Measurements from ENCODE around the gene CNNM4.

The CNNM4 gene

GRCh38 chr2:96764253-96764637 lies 3.5 kb downstream of the CNNM4 start:
- no peak for DNase-seq (ENCODE audit: low read depth)
- peak overlapping the region; percentile 17 for H3K4me3 ChIP-seq (ENCODE audit: low read length)
- TF ChIP-seq, protein P1, sequence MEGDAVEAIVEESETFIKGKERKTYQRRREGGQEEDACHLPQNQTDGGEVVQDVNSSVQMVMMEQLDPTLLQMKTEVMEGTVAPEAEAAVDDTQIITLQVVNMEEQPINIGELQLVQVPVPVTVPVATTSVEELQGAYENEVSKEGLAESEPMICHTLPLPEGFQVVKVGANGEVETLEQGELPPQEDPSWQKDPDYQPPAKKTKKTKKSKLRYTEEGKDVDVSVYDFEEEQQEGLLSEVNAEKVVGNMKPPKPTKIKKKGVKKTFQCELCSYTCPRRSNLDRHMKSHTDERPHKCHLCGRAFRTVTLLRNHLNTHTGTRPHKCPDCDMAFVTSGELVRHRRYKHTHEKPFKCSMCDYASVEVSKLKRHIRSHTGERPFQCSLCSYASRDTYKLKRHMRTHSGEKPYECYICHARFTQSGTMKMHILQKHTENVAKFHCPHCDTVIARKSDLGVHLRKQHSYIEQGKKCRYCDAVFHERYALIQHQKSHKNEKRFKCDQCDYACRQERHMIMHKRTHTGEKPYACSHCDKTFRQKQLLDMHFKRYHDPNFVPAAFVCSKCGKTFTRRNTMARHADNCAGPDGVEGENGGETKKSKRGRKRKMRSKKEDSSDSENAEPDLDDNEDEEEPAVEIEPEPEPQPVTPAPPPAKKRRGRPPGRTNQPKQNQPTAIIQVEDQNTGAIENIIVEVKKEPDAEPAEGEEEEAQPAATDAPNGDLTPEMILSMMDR (conservative IDR thresholded peaks at IDR 0.05; ENCODE audit: low read length): no peak

DNA sequence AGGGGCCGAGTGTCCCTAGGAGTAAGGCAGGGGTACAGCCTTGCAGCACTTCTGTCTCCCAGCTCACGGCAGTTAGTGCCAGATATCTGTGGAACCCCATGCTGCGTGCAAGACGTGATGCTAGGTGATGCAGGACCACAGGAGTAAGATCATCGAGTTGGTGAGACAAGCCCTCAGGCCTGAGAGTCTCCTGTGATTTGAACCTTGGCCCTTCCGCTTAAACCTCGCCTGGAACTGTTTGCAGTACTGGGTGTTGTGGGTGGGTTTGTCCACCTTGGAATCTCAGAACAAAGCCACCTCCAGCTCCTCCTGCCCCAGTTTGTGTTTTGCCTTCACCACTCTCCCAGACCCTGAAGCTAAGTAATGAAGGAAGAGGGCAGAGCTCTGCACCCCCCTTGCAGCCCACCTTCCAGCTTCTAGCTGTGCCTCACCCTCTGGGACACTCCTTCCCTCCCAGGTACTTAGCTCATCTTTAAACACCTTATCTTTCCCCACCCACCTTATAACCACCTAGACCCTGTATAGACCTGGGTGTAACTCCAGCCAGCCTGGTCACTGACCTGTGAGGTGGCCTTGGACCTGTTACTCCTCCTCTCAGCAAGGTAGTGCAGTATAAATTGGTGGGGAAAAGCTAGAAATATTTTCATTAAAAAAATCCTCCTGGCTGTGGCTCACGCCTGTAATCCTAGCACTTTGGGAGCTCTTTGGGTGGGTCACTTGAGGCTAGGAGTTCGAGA lies 6.6 kb downstream of the CNNM4 start:
- no peak overlapping the region for H3K4me3 ChIP-seq (ENCODE audit: low read length)
- no peak for DNase-seq (ENCODE audit: low read depth)
- TF ChIP-seq, protein P1 (conservative IDR thresholded peaks at IDR 0.05; ENCODE audit: low read length): no peak

GRCh38 chr2:96768083-96768561 lies 7.4 kb downstream of the CNNM4 start:
- TF ChIP-seq, protein P1 (conservative IDR thresholded peaks at IDR 0.05; ENCODE audit: low read length): no peak
- H3K4me3 ChIP-seq (ENCODE audit: low read length): no peak overlapping the region
- DNase-seq (ENCODE audit: low read depth): no peak

GRCh38 chr2:96769814-96770213 lies 9.1 kb downstream of the CNNM4 start:
- TF ChIP-seq, protein P1 (conservative IDR thresholded peaks at IDR 0.05; ENCODE audit: low read length): no peak
- DNase-seq (ENCODE audit: low read depth): no peak
- H3K4me3 ChIP-seq (ENCODE audit: low read length): no peak overlapping the region

GRCh38 chr2:96770442-96771202 lies 9.9 kb downstream of the CNNM4 start:
- TF ChIP-seq, protein P1 (conservative IDR thresholded peaks at IDR 0.05; ENCODE audit: low read length): no peak
- H3K4me3 ChIP-seq (ENCODE audit: low read length): no peak overlapping the region
- no peak for DNase-seq (ENCODE audit: low read depth)

DNA sequence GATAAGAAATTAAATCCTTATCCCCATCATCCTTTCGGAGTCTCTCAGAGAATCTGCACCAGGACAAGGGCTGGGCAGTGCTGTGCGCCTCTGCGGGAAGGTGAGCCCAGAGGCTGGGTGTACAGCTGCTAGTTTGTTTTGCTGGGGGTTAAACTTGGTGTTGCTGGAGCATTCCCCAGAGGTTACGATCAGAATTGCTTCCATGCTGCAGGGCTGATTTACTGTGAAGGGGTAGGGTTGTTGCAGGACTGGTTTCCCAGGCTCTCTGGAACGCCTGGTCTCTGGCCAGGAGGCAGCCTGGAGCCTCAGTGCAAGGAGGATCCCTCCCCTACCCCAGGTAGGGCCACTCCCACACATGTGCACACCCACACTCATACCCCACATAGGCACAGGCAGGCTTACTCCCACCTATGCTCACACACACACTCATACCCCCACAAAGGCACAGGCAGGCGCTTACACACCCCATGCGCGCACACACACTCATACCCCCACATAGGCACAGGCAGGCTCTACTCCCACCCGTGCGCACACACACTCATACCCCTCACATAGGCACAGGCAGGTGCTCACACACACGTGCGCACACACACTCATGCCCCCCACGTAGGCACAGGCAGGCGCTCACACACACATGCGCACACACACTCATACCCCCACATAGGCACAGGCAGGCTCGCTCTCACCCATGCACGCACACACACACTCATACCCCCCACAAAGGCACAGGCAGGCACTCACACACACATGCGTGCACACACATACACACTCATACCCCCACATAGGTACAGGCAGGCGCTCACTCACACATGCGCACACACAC lies 11.3 kb downstream of the CNNM4 start:
- no peak overlapping the region for H3K4me3 ChIP-seq (ENCODE audit: low read length)
- DNase-seq (ENCODE audit: low read depth): no peak
- TF ChIP-seq, protein P1 (conservative IDR thresholded peaks at IDR 0.05; ENCODE audit: low read length): no peak

All from AG10803 (cell line).